Pulmonary artery endothelial cell (primary cell): ENCODE measurements around the gene MMRN2. TPM values are rescaled to one million over a fixed set of nuclear protein-coding genes. Genes with fewer than 3 reads are reported as not detected.
"Not testable (repeated sequence)": the region's sequence is repeated elsewhere in the genome, so short reads cannot be mapped to it uniquely, and the experiment has no call there.

Source experiments
- DNase-seq: peaks from one replicate; pipeline ENCODE4 v3.0.0-alpha.2; 2011; ENCODE audit warnings: low read depth, low spot score
- total RNA-seq: library from RNA; depleted of rRNA; stranded (reverse); fragments of >200 nt; gene quantifications from 2 replicates; pipeline ENCODE4 v1.2.3, GENCODE V29; 2014

MMRN2 gene
- total RNA-seq, 1 donor from 2014 or later, result 372 TPM

DNA sequence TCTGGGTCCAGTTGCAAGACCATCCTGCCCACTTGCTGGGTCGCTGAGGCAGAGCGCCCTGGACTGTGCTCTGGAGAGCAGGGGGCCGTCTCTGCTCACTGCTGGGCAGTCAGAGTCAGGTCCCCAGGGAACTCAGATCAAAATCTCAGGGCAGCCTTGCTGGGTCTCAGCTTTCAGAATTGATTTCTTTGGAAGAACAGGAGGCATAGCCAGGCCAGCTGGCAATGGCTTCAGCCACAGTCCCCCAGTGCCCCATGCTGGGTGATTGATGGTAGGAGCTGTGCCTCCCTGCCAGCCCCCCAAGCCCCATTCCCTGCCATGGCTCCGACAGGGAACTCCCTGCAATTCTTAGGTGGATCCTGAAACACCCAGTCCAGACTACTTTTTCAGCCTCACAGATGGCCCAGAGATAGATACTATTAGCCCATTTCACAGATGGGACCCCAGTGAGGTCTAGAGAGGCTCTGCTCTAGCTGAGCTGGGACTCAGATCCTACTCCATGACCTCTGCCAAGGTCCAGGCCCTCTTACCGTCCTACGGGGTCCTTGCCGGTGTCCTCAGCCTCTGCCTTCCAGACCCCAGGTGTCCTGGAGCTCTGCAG lies 467 bp downstream of the MMRN2 start:
- no peak for DNase-seq

DNA sequence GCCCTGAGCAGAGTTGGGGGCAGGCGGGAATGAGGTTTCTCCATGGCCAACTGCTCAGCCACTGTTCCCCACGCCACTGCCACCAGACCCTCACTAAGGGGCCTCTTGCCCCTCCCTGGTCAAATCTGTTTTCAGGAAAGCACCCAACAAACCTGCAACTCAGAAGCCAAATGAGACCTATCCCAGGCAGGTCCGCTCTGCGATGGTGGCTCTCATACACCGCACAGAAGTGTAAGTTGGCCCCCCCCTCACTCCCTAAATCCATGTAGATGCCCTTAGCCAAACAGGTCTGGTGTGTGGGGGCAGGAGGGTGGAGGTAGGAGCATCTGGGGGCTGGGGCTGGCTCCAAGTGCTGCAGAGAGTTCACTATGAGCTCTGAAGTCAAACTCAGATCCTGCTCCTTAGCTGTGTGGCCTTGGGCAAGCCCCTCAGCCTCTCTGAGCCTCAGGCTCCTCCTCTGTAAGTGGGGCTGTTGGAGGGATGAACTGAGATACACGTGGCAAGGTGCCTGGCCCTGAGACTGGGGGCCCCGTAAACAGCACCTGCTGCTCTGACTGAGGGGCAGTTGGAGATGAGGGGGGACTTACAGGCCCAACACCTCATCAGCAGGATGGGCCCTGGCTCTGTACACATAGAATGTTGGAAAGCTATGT lies 1.1 kb downstream of the MMRN2 start:
- no peak for DNase-seq

DNA sequence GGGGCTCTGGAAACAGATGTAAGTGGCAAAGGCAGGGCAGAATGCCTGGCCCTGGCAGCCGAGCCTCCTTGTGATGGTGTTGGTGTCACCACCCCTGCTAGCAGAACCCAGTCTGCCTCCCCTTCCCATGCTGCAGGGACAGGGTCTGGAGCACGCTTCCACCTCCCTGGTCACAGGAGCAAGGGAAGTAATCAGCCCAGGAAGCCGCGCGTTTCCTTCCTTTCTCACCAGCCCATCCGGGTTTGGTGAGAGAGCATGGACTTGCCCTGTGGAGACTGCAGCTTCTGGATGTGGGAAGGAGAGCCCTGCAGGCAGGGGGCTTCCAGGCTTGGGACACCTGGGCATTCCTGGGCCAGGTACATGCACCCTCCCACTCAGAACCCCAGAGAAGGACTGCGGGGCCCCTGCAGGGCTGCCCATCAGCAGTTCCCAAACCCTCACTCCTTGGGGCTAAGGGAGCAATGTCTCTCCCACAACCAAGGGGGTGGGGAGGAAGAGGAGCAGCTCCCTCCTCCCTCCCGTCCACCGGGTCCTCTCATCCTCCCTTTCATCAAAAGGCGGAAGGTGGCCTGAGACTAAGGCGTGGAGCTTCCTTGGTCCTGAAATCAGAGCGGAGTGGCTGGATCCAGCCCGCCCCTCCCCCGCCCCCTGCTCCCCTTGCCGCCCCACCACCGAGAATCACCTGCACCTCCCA lies 1.8 kb downstream of the MMRN2 start:
- no peak for DNase-seq

DNA sequence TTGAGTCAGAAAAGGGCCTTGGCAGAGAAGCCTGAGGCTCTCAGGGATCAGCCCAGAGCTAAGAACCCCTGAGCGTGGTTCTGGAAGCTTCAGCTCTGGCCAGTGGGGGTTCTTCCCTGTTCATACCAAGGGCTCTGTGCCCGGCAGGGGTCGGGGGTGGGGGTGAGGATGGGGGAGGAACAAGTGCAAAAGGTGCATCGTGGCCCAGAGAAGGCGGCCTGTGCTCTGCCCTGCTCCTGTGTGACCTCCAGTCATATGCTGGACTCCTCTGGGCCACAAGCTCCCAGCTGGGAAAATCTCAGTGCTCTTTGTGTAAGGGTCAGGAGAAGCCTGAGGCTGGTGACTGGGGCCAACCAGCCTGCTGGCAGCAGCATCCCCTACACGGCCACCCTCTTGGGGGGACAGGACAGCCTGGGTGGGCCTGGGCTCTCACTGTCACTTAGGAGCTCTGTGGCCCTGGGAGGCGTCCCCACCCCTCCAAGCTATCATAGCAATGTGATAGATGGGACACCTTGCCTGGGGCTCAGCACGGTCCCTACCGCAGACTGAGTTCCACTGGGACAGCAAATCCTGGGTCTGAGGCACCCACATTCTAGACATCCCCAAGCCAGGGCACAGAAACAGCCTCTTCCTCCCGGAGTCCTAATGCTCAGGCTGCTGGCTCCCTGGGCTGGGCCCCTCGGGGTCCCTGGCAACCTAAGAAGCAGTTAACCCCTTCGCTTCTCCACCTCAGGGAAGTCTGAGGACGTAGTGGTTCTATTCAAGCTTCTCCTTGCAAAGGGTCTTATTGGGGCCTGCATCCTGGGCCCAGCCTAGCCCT lies 2.5 kb downstream of the MMRN2 start:
- no peak for DNase-seq

DNA sequence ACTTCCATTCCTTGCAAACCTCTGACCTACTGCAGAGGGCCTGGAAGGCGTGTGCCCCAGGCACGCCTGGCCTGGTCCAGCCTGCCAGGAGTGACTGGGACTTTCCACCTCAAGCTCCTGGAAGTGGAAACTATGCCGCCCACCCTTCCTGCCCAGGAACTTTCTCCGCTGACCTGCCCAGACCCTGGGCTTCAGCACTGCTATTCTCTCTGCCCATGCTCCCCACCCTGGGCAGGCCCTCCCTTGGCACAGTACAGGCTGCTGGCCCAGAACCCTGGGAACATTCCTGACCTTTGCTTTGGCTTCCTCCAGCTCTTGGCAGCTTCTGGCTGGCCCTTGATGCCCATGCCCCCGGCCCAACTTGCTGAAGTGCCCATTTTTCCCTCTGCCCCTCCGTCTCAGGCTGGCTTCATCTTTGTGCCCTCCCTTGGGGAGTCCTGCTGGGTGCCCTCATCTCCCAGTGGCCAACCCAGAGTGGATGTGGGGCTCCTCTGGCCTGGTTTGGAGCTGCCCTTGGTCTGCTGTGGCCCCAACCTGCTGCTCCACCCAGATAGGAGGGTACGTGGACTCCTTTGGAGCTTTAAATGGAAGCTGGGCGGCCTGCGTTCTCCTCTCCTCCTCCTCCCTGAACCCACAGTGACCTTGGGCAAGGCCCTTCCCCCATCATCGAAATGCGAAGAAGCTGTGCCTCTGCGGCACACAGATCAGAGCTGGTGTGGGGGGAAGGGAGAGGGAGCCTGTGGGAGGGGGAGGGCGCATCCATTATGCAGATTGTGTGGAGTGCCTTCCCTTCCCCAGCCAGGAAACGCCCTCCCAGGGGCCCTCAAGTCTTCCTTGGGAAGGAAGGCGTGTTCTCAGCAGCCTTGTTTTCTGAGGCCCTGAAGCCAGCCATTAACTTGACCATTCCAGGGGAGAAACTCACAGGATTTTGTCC lies 3.4 kb downstream of the MMRN2 start:
- DNase-seq, result peak; percentile 71

DNA sequence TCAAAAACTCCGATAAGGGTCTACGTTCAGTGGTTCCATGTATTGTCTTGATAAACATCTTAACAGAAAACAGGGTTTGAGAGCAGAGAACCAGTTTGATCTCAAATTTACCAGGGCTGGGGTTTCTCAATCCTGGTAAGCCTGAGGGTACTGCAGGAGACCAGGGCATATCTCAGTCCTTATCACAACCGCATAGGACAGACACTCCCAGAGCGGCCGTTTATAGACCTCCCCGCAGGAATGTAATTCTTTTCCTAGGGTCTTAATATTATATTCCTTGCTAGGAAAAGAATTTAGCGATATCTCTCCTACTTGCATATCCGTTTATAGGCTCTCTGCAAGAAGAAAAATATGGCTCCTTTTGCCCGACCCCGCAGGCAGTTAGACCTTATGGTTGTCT lies 4.7 kb downstream of the MMRN2 start:
- not testable (repeated sequence) for DNase-seq

DNA sequence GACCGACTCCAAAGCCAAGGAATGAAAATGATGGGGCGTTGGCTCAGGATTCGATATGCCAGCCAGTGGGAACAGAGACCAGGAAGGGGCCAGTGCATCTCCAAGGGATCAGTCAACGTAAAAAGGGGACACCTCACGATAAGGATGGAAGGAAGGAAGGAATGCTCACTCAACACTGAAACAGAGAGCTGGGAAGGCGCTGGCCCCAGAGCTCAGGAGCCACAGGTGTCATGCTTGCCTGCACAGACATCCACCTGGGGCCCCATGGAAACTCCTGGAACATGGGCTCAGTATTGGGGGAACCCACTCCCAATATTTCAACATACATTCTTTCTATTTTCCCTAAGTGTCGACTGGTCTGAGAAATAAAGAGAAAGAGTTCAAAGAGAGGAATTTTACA lies 5.3 kb downstream of the MMRN2 start:
- no peak for DNase-seq

DNA sequence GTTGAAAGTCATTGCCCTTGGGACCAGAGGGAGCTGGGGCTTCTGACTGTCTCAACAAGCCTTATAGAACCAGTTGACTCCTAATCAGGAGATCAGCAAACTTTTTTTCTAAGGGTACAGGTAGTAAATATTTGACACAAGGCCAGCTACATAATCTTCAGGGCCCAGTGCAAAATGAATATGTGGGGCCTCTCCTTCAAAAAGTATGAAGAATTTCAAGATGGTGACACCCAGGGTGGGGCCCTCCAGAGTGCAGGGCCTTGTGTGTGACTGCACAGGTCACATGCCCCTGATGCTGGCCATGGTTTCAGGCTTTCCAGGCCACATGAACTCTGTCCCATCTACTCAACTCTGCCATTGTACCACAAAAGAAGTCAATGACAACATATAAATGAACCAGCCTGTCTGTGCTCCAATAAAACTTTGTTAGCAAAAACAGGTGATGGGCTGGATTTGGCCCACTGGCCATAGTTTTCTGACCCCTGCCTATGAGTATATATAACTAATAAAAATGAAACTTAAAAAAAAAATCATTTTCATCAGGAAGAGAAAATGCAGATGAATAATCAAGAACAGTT lies 6.1 kb downstream of the MMRN2 start:
- DNase-seq, result no peak

DNA sequence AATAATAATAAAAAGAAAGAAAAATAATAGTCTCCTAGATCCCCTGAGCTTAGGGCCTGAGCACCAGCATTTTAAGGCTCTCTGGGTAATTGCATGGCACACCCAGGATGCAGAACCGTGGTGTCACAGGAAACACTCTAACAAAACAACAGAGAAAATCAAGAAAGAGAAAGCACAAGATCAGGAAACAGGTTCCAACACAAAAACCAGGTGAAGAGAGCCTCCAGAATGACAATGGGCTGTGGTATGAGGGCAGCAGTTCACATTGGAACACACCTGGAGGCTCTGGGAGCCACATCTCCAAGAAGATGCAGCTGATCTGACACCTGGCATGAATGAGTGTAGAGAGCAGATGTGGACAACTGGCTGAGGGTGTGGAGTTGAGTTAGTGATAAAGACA lies 7.1 kb downstream of the MMRN2 start:
- no peak for DNase-seq

DNA sequence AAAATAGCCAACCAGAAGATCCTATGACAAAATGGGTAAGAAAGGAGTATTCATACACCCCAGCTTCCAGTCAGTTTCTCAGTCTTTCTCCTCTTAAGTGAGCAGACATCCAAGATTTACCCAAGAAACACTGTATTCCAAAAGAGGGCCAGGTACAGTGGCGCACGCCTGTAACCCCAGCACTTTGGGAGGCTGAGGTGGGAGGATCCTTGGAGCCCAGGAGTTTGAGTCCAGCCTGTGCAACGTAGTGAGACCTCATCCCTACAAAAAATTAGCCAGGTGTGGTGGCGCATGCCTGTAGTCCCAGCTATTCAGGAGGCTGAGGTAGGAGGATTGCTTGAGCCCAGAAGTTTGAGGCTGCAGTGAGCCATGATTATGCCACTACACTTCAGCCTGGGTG lies 9.6 kb downstream of the MMRN2 start:
- not testable (repeated sequence) for DNase-seq

DNA sequence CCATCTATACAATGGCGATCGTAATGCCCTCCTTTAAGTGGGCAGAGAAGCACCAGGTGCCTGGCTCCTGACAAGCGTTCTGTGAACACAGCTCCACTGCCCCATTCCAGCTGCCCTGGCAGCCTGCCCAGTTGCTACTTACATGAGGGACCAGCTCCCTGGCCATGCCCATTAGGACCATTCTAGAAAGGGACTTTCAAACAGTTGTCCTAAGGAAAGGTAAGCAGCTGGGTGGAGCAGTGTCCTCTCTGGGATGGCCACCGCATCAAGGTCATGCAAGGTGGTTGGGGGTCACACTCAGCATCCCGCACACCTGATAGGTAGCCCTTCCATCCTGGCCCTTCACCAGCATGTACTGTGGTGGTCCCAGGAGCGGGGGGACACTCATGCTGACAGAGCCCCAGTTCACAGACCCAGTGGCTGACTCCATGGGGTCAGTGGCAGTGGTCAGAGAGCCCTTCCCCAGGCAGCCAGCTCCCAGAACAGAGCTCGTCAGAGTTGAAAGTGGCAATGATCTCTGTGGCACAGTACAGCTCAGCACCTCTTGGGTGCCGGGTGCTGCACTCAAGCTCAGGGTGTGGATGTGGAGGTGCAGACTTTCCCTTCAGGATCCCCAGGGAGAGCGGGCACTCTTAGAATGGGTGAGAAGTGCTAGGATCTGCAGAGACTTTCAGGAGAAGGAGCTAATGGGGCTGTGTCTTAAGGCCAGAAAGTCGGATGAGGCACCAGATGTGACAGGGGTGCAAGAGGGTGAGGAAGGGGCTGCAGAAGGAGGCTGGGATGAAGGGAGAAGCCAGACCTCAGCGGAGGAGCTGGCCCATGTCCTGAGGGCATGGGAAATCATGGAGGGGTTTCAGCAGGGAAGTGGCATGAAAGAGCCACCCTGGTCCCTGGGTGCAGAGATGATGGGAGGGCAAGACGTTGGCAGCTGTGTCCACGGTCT lies 10.9 kb downstream of the MMRN2 start:
- no peak for DNase-seq

DNA sequence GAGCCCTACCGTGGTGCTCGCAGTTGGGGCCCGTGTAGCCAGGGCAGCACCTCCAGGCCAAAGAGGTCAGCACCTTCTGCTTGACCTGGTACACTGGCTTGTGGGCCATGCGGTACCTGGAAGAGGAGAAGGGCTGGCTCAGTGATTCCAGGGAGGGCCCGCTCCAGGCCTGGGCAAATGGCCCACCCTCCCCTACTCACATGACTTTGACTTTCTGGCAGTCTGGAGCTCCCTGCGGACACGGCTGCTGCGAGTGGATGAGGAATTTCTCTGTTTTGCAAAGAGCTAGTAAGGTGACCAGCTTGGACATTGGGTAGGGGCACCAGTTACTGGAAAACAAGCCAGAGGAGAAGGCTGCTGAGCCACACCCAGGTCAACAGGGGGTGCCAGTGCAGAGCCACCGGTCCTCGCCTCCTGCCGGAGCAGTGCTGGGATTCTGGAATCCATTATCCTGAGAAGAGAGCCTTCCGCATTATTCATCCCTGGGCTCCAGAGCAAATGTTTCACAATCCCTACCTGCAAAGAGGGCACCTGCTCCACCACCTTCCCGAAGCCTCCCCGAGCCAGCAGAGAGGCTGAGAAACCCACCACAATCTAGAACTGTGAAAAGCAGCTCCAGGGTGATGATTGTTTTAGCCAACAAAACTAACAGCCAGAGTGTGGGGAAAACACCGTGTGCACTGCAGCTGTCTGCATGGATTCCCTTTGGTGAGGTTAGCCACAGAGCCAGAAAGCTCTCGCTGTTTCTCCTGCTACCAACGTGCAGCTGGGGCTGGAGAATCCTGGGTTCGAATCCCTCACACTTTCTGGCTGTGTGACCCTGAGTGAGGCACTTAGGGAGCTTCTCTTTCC lies 11.8 kb downstream of the MMRN2 start:
- DNase-seq, result no peak

DNA sequence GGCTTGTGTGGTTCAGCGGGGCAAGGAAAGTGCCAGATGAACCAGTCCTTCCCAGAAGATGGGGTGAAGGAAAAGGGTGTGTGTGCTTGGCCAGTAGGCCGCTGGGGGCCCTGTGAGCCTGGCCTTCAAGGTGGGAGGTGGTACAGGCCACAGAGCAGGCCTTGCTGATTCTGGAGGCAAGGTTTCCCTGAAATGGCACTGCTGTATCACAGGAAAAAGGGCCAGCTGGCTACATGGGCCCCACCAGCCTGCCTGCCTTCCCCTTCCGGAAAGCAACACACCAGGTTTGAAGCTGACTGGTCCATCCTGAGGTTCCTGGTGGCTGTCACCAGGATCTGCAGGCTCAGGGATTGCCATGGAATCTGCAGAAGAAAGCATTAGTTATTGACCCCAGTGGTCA lies 12.5 kb downstream of the MMRN2 start:
- no peak for DNase-seq

DNA sequence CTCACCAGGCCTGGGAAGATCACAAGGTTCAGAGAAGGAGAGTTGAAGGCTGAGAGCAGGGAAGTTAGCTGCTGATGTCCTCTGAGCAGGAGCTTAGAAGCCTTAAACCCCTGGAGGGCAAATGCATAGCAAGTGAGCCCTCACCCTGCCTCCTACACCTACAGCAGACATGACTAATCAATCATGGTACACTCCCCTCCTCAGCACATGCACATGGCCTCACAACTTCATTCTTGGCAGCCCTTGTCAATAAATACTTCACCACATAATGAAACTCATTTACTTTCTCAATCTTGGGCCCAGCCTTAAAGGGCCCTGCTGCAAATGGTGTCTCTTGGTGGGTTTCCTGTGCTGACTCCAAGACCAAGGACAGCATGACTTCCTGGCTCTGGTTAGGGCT lies 12.9 kb downstream of the MMRN2 start:
- DNase-seq, result no peak

DNA sequence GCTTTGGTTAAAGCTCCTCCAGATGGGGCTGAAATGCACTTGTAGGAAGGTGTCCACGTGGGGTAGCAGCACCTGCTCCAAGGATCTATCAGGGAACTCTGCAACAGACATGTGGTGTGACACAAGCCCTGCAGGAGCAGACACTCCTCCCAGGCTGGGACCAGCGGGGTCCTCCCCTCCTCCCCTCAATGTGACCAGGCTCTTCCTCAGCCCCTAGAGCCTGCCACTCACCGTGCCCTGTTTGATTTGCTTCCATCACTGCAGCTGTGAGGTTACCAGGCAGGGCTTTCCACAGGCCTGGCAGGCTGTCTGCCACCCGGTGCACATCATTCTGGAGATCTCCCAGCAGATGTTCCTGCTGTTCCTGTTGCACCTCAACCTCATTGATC lies 13.4 kb downstream of the MMRN2 start:
- no peak for DNase-seq

DNA sequence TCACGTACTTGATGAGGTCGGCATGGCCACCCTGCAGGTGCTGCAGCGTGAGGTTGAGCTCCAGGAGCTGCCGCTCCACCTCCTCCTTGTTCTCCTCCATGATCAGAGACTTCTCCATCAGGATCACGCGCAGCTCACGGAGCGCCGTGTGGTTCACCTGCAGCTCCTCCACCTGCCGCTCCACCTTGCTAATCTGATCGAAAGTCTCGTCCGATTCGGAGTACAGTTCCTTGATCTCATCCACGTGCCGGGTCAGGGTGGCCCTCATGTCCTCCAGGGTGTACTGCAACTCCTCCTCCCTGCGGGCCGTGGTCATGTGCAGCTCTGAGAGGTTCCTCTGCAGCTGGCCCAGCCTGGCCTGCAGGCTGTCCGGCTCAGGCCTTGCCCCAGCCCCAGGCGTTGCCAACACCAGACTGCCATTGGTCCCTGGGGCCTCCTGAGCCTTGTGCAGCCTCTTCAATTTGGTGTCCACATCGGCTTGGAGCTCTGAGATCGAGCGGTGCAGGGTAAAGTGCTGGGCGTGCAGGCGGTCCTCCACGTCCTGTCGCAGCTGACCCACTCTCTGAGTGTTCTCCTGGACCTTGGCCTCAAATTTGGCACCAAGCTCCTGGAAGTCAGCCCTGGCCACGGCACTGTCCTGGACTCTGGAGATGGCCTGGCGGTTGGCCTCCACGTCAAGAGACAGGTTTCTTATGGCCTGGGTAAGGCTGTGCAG lies 13.9 kb downstream of the MMRN2 start:
- no peak for DNase-seq

DNA sequence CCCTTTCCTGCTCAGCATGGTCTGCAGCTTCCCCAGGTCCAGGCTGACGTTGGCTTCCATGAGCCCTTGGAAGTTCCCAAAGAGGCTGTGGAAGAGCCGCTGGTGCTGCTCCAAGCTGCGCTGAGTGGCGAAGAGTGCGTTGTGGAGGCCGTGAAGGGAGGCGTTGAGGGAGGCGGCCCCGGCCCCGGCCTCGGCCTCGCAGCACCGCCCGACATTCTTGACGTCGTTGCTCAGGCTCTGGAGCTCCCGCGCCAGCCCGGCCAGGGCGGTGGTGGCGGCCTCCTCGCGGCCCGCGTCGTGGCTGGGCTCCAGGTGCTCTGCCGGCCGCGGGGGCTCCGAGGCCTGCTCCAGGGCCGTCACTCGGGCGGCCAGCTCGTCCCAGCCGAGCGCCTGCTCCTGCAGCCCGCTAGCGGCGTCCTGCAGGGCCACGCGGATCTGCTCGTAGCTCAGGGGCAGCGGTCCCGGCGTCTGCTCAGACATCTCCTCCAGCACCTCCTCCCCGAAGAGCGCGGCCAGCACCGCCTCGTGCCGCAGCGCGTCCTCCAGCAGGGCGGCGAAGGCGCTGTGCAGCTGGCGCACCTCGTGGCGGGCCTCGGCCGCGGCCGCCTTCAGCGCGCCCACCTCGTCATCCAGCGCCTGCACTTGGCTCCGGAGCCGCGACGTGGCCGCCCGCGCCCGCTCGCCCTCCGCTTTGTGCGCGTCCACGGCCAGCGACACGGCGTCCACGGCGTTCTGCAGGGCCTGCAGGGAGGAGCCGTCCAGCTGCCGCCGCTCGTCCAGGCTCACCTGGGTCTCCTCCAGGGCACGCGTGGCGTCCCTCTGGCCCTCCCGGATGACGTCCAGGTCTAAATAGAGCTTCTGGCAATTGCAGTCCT lies 14.7 kb downstream of the MMRN2 start:
- DNase-seq, result no peak
